Measurements from ENCODE around the gene MYBBP1A. TPM values are rescaled to one million over a fixed set of nuclear protein-coding genes. Genes with fewer than 3 reads are reported as not detected.

MYBBP1A gene
- total RNA-seq, 1 experiment from 2014 or later: 177 TPM

DNA sequence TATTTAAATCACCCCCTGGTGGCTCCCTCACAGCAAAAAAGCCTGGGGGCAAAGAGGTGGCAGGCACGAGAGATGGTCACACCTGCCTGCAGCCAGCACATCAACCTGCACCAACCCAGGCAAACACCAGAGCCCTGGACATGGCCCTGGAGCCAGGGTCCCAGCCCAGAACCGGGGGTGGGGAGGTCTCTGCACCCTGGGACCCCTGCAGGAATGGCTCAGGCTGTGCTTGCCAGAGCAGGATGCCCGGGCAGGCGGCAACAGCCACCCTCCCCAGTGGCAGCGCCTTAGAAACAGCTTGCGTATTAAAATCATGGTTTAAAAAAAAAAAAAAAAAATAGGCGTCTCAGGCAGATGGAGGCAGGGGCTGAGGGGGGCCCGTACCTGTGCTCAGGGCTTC is 16.2 kb downstream of the MYBBP1A start:
- no peaks in the 10 kb centered on the region for H3K9me3 ChIP-seq (ENCODE audit: low read depth, low read length, poor library complexity, severe bottlenecking)
- H3K4me1 ChIP-seq (ENCODE audit: insufficient read depth, low read length, poor library complexity, severe bottlenecking): peaks cover 5% of the 10 kb centered on the region
- peaks cover 57% of the 10 kb centered on the region for H3K36me3 ChIP-seq (ENCODE audit: insufficient read depth, low read length, poor library complexity, severe bottlenecking)
- no peak overlapping the region for H3K4me3 ChIP-seq (ENCODE audit: low read depth, low read length, poor library complexity, severe bottlenecking)
- intact Hi-C loops (cut with micrococcal nuclease; ENCODE audit: unreplicated experiment): no loop called here
- DNase-seq (ENCODE audit: low spot score): no peak
- ChIA-PET POLR2A (ENCODE audit: low non-redundant PET) (no interaction called here), CTCF (no interaction called here)
- no peaks in the 10 kb centered on the region for H3K27me3 ChIP-seq (replicated peaks; ENCODE audit: insufficient read depth, low read depth, low read length, poor library complexity)
- no peak overlapping the region for H3K27ac ChIP-seq (ENCODE audit: low read depth, low read length, poor library complexity, severe bottlenecking)
- BruUV-seq (replicated peaks): TSS peak; percentile 78
- TF ChIP-seq, protein P1, sequence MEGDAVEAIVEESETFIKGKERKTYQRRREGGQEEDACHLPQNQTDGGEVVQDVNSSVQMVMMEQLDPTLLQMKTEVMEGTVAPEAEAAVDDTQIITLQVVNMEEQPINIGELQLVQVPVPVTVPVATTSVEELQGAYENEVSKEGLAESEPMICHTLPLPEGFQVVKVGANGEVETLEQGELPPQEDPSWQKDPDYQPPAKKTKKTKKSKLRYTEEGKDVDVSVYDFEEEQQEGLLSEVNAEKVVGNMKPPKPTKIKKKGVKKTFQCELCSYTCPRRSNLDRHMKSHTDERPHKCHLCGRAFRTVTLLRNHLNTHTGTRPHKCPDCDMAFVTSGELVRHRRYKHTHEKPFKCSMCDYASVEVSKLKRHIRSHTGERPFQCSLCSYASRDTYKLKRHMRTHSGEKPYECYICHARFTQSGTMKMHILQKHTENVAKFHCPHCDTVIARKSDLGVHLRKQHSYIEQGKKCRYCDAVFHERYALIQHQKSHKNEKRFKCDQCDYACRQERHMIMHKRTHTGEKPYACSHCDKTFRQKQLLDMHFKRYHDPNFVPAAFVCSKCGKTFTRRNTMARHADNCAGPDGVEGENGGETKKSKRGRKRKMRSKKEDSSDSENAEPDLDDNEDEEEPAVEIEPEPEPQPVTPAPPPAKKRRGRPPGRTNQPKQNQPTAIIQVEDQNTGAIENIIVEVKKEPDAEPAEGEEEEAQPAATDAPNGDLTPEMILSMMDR (conservative IDR thresholded peaks at IDR 0.05; ENCODE audit: low read depth, low read length): no peak
- TF ChIP-seq EZH2 (IDR thresholded peaks at IDR 0.05; ENCODE audit: borderline replicate concordance, low read depth, low read length, poor library complexity, severe bottlenecking): no peak

DNA sequence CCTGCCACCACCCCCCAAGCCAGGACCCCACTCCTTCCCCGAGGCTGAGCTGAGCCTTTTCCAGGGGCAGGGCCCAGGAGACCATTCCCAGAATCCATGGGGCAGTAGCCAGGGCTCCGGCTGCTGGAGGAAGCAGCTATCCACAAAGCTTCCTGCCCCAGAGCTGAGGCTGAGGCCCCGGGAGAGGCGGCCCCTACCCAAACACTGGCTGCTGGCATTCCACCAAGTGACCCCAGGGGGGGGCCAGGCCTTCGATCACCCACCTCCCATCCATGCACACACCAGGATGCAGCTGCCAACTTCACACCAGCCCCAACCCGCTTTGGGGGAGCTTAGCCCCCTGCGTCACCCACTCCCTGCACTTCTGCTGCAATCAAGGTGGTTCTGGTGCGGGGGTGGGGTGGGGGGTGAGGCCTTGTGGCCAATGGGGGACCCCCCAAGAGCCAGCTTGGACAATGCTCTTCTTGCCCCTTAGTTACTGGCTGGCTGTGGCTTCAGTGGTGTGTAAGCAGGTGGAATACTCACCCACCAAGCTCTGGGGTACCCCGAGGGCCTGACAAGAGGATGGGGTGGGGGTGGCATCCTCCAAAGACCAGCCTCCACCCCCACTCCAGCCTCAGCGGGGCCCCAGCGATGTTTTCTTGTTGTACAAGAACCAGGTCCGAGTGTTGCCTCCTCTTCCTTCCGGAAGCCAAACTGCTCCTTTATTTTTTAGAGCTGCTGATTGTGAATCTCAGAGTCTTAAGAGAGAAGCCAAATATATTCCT is 16.8 kb downstream of the MYBBP1A start:
- Histone ChIP-seq H3K4me1 (ENCODE audit: insufficient read depth, low read length, poor library complexity, severe bottlenecking) (peaks cover 5% of the 10 kb centered on the region), H3K27me3 (replicated peaks; ENCODE audit: insufficient read depth, low read depth, low read length, poor library complexity) (no peaks in the 10 kb centered on the region), H3K27ac (ENCODE audit: low read depth, low read length, poor library complexity, severe bottlenecking) (no peak overlapping the region), H3K36me3 (ENCODE audit: insufficient read depth, low read length, poor library complexity, severe bottlenecking) (peaks cover 56% of the 10 kb centered on the region), H3K4me3 (ENCODE audit: low read depth, low read length, poor library complexity, severe bottlenecking) (no peak overlapping the region), H3K9me3 (ENCODE audit: low read depth, low read length, poor library complexity, severe bottlenecking) (no peaks in the 10 kb centered on the region)
- TF ChIP-seq, protein P1 (conservative IDR thresholded peaks at IDR 0.05; ENCODE audit: low read depth, low read length): no peak
- TF ChIP-seq EZH2 (IDR thresholded peaks at IDR 0.05; ENCODE audit: borderline replicate concordance, low read depth, low read length, poor library complexity, severe bottlenecking): no peak
- no peak for DNase-seq (ENCODE audit: low spot score)
- POLR2A ChIA-PET (ENCODE audit: low non-redundant PET): no interaction called here
- BruUV-seq (replicated peaks): no TSS peak
- intact Hi-C loops (cut with micrococcal nuclease; ENCODE audit: unreplicated experiment): no loop called here
- CTCF ChIA-PET: interaction anchor here (0.6 kb wide), 1 partner anchor 31 kb away, joined by 15 read pairs; no protein-coding TSS in a partner anchor

DNA sequence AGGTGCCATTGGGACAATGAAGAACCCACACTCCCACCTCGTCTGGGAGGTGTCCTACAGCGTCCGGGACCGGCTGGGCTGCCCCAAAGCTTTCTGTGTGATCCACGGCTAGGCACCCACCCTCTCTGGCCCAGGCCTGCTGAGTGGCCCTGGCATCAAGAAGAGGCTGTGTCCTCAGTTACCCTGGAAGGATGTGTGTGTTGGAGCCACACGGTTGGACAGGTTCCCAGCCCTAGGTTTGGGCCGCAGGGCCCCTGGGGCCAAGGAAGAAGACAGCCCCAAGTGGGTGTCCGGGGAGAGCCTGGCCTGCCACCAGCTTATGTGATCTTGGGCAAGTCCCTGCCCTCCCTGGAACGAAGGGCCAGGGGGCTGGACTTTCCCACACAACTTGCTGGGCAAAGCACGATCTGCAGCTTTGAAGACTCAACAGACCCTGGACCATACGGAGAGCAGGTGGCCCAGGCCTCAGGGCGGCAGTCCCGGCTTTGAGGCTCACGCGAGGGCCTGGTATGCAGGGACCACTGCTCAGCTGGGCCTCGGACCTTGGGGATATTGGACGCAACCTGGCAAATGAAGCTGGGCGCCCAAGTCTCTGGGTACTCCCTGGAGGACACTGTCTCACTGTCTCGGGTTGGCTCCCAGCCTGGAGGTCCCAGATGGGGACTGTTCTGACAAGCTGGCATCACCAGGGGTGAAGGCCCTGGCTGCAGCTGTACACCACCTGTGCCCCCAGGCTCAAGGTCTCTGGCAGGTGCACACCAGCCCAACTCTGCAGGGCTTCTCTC is 17.5 kb downstream of the MYBBP1A start:
- no peaks in the 10 kb centered on the region for H3K9me3 ChIP-seq (ENCODE audit: low read depth, low read length, poor library complexity, severe bottlenecking)
- H3K4me1 ChIP-seq (ENCODE audit: insufficient read depth, low read length, poor library complexity, severe bottlenecking): peaks cover 5% of the 10 kb centered on the region
- CTCF ChIA-PET: interaction anchor here (0.6 kb wide), 1 partner anchor 32 kb away, joined by 15 read pairs; no protein-coding TSS in a partner anchor
- H3K4me3 ChIP-seq (ENCODE audit: low read depth, low read length, poor library complexity, severe bottlenecking): no peak overlapping the region
- no peaks in the 10 kb centered on the region for H3K27me3 ChIP-seq (replicated peaks; ENCODE audit: insufficient read depth, low read depth, low read length, poor library complexity)
- TF ChIP-seq, protein P1 (conservative IDR thresholded peaks at IDR 0.05; ENCODE audit: low read depth, low read length): no peak
- no peak for TF ChIP-seq EZH2 (IDR thresholded peaks at IDR 0.05; ENCODE audit: borderline replicate concordance, low read depth, low read length, poor library complexity, severe bottlenecking)
- POLR2A ChIA-PET (ENCODE audit: low non-redundant PET): no interaction called here
- BruUV-seq (replicated peaks): no TSS peak
- no peak overlapping the region for H3K27ac ChIP-seq (ENCODE audit: low read depth, low read length, poor library complexity, severe bottlenecking)
- peaks cover 48% of the 10 kb centered on the region for H3K36me3 ChIP-seq (ENCODE audit: insufficient read depth, low read length, poor library complexity, severe bottlenecking)
- intact Hi-C loops (cut with micrococcal nuclease; ENCODE audit: unreplicated experiment): no loop called here
- DNase-seq (ENCODE audit: low spot score): no peak

Measured in A673 (cell line).